ENCODE data around the gene SLK. TPM values are rescaled to one million over a fixed set of nuclear protein-coding genes. Genes with fewer than 3 reads are reported as not detected.

The SLK gene
- total and polyA plus RNA-seq, 2 of the 13 experiments (the other 11 are each of a cell fraction or from before 2014, with no cell fraction given) = 3.4 to 22.8 TPM

GRCh38 chr10:103918053-103918846 is 48.7 kb upstream of the SLK start, which contains the start of gene STN1 (continued):
- TF ChIP-seq PRDM10 (CRISPR knock-in tag; IDR thresholded peaks at IDR 0.05; ENCODE audit: low read depth) = peak; percentile 85; the same call in 1 of the 2 replicates
- no peak for TF ChIP-seq ZNF670 (CRISPR knock-in tag; IDR thresholded peaks at IDR 0.05; ENCODE audit: borderline replicate concordance)
- TF ChIP-seq ZNF780A (CRISPR knock-in tag; IDR thresholded peaks at IDR 0.05) = no peak
- TF ChIP-seq SIX1 (CRISPR knock-in tag; IDR thresholded peaks at IDR 0.05; ENCODE audit: borderline replicate concordance) = no peak; the same call in 1 of the 2 replicates
- TF ChIP-seq ZNF784 (CRISPR knock-in tag; IDR thresholded peaks at IDR 0.05; ENCODE audit: borderline replicate concordance) = no peak
- TF ChIP-seq ZNF614 (CRISPR knock-in tag; IDR thresholded peaks at IDR 0.05; ENCODE audit: borderline replicate concordance) = peak; percentile 83
- TF ChIP-seq ZFP91 (CRISPR knock-in tag; IDR thresholded peaks at IDR 0.05; ENCODE audit: borderline replicate concordance) = peak; percentile 67; the same call in 1 of the 2 replicates
- TF ChIP-seq ZFP82 (CRISPR knock-in tag; IDR thresholded peaks at IDR 0.05; ENCODE audit: borderline replicate concordance) = no peak
- no peak; the same call in 1 of the 2 replicates for TF ChIP-seq ZNF567 (CRISPR knock-in tag; IDR thresholded peaks at IDR 0.05; ENCODE audit: borderline replicate concordance)
- TF ChIP-seq ZNF253 (CRISPR knock-in tag; IDR thresholded peaks at IDR 0.05; ENCODE audit: borderline replicate concordance) = no peak
- peak; percentile 53; the same call in 1 of the 2 replicates for TF ChIP-seq ZNF281 (CRISPR knock-in tag; IDR thresholded peaks at IDR 0.05; ENCODE audit: borderline replicate concordance)
- no peak for TF ChIP-seq E2F2 (CRISPR knock-in tag; IDR thresholded peaks at IDR 0.05; ENCODE audit: borderline replicate concordance)
- TF ChIP-seq ZNF782 (CRISPR knock-in tag; IDR thresholded peaks at IDR 0.05; ENCODE audit: borderline replicate concordance) = no peak; the same call in 1 of the 2 replicates

All from HepG2 (cell line).